HG03175 (cell line): ENCODE results near the gene ALS2CL.

Experiments used
- ATAC-seq: cut with Tn5 transposase; IDR thresholded peaks from one replicate; pipeline ENCODE4 v1.9.1; 2021; ENCODE audit warnings: mild to moderate bottlenecking, moderate library complexity; ENCODE audit not compliant: unreplicated experiment

Gene ALS2CL

DNA sequence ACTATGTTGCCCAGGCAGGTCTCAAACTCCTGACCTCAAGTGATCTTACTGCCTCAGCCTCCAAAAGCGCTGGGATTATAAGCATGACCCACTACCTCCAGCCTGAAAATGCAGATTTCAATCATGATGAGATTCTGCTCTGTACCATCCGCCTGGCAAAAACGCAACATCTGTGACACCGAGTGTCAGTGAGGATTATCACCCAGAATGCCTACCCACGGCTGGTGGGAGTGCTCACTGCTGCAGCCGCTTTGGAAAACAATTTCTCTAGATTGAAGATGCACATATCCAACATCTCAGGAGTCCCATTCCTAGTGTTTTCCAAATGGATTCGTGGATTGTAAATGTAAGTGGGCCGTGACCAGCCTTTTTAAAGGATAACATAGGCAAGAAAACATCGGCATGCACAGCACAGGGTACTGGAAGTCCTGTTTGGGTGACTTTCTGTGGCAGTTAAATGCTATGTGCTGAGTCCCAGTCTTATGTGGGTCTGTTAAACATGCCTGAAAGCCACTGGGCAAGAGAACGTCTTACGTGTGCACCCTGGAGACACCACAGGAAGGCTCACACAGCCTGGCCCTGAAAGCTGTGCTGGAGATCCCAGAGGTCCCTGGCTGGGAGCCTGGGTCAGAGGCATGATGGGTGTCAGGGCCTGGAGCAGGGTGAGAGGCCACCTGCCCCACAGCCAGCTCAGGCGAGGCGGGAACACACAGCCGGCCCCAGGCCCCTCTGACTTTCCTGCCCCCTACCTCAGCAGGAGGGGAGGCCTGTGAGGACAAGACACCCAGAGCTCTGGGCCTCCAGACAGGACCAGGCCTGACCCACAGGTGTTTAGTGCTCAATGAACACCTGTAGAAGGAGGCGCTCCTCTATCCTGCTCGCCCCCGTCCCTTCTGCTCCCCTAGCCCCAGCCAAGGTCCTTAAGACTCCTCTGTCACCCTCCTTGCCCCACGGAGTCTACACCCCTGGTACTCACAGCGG, 23.3 kb upstream of the ALS2CL start:
- ATAC-seq, result no peak

DNA sequence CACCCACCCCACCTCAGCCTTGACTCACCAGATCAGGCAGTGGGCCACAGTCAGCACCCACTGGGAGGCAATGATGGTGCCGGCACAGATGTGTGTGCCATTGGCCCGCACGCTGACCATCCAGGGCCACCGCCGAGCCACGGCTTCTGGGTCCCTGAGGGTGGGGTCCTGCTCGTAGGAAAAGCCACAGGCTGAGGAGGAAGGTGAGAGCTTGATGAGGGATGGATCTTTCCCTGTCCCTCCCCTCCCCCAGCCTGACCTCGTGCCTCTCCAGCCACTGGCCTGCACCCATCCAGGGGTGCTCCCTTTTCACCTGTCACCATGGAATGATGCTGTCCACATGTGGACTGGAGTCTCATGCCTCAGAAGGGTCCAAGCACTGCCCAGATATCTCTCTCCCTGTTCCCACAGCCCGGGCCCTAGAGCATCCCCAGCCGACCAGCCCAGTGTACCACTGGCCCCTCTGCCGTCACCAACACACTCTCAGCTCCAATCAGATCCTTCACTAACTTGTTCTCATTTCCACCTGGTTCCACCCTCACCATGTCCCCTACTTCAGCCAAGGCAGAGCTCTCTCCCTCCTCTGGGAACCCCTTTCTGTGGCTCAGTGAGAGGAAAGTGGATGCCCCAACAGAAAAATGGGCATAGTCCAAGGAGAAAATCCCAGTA, 22.2 kb upstream of the ALS2CL start:
- ATAC-seq, result no peak

DNA sequence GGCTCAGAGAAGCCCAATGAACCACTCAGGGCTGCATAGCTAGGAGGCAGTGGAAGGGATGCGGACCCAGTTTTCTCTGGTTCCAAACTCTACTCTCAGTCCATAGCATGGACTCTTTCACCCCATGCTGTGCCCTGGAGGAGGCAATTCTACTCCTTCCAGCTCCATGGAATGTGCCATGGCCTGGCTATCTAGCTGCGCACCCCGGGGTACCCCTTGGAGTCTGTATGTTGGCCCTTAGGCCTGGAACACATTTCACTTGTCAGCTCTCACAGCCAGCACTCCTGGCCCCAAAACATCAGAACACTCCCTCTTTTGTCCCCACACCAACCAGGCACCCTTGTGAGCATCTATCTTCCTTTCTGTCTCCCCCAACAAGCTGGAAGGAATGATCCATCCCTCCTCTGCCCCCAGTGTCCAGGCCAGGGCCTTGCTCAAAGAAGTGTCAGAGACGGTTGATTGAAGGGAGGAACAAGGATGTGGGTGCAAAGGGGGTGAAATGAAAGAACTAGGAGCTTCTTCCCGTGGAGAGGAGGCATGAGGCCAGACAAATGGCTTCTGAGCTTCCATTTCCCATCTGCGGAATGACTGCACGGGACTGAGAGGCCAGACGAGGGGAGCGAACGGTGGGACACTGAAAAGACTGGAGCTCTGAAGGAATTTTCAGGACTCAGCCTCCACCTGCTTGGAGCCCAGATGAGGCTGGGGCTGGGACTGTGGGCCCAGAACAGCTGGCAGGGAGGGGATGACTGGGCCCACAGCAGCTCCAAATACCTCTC, 21.4 kb upstream of the ALS2CL start:
- ATAC-seq, result no peak

DNA sequence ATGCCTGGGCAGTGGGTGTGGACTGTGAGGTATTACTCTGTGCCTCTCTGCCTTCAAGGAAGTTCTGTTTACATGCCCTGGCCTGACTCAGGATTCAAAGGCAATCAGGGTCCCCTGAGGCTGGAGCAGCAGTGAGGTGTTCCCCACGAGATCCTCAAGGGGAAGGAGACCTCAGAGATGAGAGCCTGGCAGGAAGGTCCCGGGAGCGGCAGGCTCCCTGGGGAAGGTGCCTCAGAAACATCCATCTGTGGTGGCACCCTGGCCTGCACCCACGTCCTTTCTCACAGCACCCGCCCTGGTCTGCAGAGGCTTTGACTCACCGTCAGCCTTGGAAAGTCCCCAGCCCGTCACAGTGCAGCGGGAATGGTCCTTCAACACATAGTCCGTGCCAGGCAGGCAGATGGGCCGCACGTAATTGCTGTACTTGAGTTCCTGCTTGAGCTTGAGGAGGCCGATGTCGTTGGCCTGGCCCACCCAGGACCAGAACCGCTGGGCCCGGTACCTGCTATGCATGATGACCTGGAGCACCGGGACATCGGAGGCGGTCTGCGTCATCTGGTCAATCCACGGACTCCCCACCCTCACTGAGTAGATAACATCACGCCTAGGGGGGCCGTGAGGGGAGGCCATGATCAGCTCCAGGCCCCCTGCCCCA, 20.5 kb upstream of the ALS2CL start:
- ATAC-seq, result no peak

DNA sequence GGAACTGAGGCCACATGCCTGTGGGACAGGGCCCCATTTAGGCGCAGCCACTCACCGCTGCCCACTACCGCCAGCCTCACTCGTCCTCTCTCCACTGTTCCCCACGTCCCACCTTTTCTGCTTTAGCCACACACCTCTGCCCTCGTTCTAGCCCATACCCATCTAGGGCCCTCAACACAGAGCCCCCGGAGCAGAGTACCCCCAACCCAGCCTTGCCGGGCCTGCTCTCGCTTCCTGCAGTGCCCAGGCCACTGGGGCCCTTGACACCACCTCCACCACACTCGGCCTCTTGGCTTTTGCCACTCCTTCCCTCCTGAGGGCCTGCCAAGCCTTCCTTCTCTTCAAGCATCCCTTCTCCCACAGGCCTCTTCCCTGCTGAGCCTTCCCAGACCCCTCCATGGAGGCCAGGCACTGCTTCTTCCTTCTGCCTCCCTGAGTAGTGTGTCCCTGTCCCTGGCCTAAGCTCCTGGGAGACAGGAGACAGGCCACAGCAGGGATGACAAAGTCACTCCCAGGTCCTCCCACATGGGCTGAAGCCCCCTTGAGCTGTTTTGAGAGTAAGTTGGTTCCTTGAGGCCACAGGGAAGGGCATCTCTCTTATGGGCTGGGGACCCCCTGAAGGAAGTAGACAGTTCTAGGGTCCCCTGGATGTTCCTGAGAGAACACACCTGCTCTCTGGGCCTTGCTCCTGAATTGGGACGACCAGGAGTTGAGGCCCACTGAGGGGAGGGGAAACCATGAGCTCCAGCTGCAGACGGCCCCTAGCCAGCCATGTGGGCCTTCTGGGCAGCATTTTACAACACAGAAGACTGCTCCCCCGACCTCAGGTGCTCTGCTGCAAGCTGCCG, 19.8 kb upstream of the ALS2CL start:
- no peak for ATAC-seq

DNA sequence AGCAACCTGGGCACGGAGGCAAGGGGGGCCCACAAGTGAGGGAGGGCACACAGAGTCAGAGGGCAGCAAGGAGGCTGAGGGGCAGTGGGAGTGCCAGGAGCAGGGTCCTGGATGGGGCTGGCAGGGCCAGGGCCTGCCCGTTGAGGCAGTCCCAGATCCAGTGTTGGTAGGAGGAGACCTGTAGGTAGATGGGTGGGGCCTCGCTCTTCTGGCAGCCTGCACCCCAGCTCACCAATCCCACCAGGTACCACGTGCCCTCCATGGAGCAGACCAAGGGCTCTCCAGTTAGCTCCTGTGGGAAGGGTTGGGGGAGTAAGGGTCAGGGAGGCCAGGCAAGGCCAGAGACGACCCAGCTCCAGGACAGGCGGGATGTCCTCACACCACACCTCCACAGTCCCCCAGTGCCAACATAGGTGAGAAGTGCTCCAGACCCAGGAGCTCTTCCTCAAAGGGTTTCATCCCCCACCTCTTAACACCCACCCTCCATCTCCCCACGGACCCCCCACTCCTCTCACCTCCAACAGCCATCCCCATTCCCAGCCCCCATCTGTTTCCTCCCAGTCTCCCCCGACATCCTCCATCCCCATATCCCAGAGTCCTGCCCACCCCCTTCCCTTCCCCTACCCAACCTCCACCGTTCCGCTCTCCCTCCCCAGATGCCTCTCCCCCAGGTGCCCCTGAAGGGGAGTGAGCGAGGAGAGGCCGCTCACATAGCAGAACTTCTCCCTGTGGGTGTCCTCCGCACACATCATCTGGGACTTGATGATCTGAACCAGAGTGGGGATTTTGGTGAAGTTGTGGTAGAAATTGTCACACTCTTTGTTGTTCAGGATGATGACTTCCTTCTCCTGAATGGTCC, 18.9 kb upstream of the ALS2CL start:
- no peak for ATAC-seq

DNA sequence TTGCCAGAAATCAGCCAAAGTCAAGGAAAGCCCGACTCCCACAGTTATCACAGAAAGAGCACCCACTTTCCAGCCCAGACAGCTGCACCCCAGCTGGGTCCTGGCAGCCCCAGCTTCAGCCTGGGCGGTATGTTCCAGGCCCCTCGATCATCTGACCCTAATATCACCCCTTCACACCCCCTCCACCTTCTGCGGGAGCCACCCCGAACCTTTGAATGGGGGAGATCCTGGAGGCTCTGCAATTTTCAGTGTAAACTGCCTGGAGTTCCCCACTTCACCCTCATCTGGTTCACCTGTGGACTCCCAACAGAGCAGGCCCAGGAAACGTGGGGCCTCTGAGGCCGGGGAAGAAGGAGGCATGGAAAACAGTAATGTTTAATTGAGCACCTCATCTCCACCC, 18.3 kb upstream of the ALS2CL start:
- ATAC-seq, result no peak

DNA sequence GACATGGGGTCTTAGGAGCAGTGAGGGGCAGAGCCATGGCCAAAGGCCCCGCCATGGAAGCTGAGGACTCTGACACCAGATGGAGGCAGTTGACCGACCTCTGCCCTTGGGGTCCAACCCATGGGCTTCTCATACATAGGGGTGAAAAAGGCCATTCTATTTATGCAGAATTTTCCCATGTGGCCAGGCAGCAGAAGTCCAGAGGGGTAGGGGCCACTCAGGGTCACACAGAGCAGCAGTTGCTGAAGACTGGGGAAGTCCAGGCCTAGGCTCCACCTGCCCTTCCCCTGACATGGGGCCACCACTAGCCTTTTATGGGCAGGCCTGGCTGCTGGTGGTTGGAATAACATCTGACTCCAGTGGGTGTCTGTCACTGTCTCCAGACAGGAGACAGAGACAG, 17.8 kb upstream of the ALS2CL start:
- ATAC-seq, result no peak

DNA sequence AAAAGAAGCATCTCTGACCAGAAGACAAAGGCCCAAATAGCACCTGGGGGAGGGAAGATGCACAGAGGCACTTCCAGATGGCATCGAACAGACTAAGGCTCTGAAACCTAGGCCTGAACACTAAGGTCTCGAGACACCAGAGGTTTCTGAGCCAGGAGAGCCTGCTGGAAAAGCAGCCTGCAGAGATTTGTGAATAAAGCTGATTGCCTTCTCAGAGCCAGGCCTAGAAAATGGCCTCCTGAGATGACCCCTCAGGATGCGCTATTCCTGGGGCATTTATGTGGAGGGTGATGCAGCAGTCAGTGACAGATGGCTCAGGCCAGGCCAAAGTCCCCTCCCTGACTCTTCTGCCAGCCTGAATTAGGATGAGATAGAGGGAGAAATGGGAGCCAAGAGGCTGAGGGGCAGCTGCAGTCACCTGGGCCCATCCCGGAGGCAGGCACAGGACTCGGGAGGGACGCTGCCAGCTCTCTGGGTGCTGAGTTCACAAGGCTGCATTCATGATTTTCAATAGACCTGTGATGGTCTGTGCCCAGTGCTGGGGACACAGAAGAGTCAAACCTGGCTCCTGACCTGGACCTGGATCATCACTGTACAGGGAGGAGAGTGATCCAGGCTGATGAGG, 17.3 kb upstream of the ALS2CL start:
- ATAC-seq, result no peak

DNA sequence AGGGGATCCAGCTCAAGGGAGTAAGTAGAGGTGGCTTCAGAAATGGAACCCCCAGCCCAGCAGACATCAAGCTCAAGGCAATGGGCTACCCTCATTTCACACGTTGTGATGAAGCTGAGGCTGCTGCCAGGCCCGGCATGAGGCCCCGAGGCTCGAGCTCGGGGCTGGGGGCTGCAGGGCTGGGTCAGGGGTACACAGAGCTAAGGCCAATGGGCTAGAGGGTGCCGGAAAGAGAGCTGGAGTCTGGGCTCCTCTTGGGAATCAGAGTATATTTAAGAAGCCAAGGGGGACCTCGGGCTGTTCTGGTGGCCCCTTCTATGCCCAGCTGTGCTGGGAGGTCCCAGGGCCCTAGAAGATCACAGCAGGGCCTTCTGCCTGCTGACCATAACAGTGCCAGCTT, 16.8 kb upstream of the ALS2CL start:
- no peak for ATAC-seq

DNA sequence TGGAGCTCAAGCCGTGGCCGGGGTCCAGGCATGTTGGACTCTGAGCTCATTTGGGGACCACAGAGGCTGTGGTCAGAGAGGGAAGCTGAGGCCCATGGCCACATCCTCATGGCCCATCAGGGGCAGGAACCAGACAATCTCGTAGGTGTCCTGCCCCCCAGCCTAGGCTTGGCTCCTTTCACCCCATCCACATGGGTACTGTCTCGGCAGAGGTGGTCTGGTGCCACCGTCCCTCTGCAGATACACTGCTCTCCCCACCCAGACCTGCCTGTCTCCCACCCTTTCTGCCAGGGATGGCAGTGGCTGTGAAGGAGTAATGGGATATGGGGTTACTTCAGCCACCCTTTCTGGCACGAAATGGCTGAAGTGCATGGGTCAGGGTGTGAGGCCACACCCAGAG, 16.2 kb upstream of the ALS2CL start:
- no peak for ATAC-seq

DNA sequence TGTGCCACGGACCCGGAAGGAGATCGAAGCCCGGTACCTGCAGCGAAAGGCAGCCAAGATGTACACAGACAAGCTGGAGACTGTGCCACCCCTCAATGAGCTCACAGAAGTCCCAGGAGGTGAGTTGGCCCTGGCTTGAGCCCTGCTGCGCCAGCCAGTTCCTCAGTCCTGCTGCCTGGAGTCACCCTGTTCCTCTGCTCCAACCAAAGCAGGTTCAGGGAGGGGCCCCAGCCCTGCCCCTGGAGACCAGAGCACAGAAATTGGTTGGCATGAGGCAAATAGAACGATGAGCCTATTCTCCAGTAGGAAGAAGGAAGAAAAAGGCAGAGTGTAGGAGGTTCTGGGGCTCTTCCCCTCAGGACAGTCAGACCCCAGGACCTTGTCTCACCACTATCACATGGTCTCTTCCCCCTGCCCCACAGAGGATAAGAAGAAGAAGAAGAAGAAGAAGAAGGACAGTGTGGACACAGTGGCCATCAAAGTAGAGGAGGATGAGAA, 15.7 kb upstream of the ALS2CL start:
- no peak for ATAC-seq

DNA sequence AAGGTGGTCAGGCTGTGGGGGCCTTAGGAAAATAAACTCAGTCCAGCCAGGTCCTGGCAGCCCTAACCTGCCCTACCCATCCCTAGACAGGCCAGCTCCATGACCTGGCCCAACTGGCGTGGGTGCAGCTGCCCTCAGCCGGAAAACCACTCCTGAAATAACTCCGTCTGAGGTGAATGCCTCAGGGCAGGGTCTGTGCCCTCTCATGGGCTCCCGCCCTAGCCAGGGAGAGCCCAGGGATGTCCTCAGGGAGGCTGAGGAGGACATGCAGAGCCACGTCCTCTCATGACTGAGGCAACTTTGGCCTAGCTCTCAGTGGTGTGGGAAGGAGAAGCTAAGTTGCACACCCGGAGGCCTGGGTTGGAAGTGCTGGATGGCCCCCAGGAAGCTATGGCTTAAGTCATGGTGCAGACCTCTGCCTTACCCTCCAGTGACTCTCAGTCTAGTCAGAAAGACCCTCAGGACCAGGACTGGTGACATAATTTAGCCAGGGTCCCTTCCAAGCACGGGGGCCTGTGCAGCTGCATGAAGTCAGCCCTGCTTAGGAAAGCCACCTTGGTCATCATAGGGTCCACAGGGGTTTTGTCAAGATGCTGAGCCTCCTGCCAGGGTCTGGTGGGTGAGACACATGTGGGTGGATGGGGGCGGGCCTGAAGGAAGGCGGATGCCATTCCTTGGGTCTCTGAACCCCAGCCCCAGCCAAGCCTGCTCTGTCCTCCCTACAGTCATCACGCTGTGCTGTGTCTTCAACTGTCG, 15.1 kb upstream of the ALS2CL start:
- no peak for ATAC-seq

DNA sequence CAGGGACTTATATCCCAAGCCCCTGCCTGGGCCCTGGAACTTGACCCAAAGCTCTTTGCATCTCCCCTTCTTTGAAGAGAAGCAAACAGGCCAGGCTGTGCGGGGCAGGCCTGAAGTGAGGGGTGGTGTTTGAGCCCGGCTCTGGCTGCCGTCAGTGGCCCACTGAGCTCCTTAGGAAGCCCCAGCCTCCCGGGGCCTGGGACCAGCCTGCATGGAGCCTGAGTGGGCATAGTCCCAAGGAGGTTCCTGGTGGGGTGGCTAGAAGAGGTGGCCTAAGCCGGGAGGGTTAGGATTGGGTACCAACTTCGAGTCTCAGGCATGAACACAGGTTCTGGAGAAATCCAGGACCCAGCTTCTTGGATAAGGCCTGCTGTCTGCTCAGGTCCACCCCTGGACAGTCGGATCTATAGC, 14.1 kb upstream of the ALS2CL start:
- ATAC-seq, result no peak

DNA sequence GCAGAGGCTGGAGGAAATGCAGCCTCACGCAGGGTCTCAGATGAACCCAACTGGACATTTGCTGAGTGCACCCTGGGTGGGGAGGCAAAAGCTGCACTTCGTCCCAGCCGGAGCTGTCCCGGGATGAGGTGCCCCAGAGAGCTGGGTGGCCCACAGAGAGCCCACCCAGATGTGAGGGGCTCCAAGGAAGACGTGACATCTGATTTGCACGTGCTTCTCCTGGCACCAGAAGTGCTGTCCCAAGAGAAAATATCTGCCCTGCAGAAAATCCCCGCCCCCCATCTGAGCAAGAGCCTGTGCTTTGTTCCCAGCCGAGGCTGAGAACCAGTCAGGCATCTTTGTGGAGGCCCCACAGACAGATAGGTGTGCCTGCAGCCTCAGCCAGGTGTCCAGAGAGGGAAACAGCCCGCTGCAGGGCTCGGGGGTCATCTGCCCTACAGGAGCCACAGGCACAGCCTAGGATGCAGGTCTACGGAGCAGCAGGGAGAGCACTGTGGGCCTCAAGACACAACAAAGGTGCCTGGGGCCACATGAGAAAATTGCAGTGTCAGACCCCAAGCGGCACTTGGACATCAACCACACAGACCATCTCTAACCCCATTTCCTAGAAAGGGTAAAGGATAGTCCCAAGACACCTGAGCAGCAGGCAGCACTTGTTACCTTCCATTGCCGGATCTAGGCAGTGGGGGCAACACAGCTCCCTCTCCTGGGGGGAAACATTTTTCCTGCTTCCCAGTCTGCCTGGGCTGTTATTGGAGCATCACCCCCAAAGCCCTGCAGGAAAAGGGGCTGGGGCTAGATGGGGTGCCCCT, 13.5 kb upstream of the ALS2CL start:
- no peak for ATAC-seq

DNA sequence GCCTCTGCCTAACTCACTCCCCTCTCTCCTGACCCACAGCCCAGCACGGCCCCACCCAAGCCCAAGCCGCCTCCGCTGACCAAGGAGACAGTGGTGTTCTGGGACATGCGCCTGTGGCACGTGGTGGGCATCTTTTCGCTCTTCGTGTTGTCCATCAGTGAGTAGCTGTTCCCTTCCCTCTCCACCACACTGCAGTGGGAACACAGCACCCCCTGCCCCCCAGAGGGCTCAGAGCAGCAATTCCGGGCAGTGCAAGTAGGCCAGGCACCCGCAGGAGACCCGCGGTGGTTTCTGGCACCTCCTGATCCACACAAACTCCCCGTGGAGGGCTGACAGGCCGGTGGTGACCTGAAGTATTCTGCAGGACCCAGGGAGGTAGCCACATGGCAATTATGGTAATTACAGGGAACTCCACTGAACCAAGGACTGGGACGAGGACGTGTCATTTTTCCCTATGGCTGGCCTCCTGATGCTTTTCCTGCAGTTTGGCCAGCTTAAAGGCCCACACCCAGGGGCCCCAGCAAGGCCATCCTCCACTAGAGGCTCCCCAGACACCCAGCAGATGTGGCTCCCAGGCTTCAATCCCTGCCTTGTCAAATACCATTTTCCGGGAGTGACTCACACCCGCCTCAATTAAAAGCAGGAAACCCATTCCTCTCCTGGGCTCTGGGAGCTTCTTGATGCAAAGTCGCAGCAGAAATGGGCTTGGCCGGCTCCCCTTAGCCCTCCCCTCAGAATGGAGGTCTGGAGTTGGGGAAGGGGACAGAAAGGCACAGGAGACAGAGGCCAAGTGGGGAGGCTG, 12.5 kb upstream of the ALS2CL start:
- ATAC-seq, result no peak
